H1 (cell line): ENCODE measurements around the gene SVIL. TPM values are rescaled to one million over a fixed set of nuclear protein-coding genes. Genes with fewer than 3 reads are reported as not detected.

ENCODE experiments used
- BRCA1 ChIP-seq: IDR thresholded peaks from 2 replicates; pipeline ENCODE4 v1.6.1; 2012; ENCODE audit warnings: low read depth, low read length, improper control_type of control experiment
- EGR1 ChIP-seq: IDR thresholded peaks from 2 replicates; pipeline ENCODE4 v1.6.1; 2011; ENCODE audit warnings: low read depth, low read length, borderline replicate concordance
- JUND ChIP-seq: IDR thresholded peaks from 2 replicates; pipeline ENCODE4 v1.6.1; 2011; ENCODE audit warnings: mild to moderate bottlenecking, improper control_type of control experiment, low read length
- KDM5A ChIP-seq: fragments of 200-600 bp; IDR thresholded peaks from 2 replicates; pipeline ENCODE4 v1.7.1; 2012; ENCODE audit warnings: mild to moderate bottlenecking, low read length, inconsistent platforms, mixed read lengths
- NANOG ChIP-seq: IDR thresholded peaks from 2 replicates; pipeline ENCODE4 v1.6.1; 2011; ENCODE audit warnings: low read length, low read depth, mild to moderate bottlenecking, inconsistent platforms; ENCODE audit not compliant: insufficient read depth, poor library complexity, severe bottlenecking
- TCF12 ChIP-seq: IDR thresholded peaks from 2 replicates; pipeline ENCODE4 v1.6.1; 2011; ENCODE audit warnings: low read depth, mild to moderate bottlenecking, low read length
- polyA plus RNA-seq, 7 experiments: library from polyadenylated mRNA; depleted of rRNA in 3 of 7; stranded (reverse) in 5 of 7; unstranded in 2 of 7; fragments of >200 nt in 5 of 7; fragments of 200-250 nt in 2 of 7; gene quantifications; 1 replicate in 5 of 7; 2 replicates in 1 of 7; 4 replicates in 1 of 7; pipeline versions ENCODE4 v1.2.1 to v1.2.3, GENCODE V29; 2011 to 2013; ENCODE audit warnings: missing spikeins in 2 of 7, mixed read lengths in 2 of 7
- total RNA-seq: library from RNA; stranded (reverse); fragmentation: NEBNext Ultra II Directional; extraction: Animal tissue kit (Norgen Biotek cat#: 25700); gene quantifications from 2 replicates; pipeline ENCODE4 v1.2.1, GENCODE V29; 2021

The SVIL gene
- total and polyA plus RNA-seq, 2 of the 8 experiments (the other 6 are each of a cell fraction or from before 2014, with no cell fraction given): 4.7 to 15.4 TPM

GRCh38 chr10:29522061-29522855 is 112.5 kb downstream of the SVIL start (continued):
- no peak for TF ChIP-seq NANOG
- no peak for TF ChIP-seq EGR1
- no peak for TF ChIP-seq TCF12
- TF ChIP-seq JUND: no peak
- no peak for TF ChIP-seq KDM5A
- no peak for TF ChIP-seq BRCA1
